Esophagus squamous epithelium (tissue), 5 donors: ENCODE measurements around the gene CELSR1. TPM values are rescaled to one million over a fixed set of nuclear protein-coding genes. Genes with fewer than 3 reads are reported as not detected.

Source experiments
- DNase-seq: peaks from one replicate; lab custom pipeline; 2025; lab: John Stamatoyannopoulos, UW
- H3K27ac ChIP-seq, 4 donors: fragments of 200-600 bp; sonication (generic); one replicate each; pipeline ENCODE4 v1.5.1; 2016 to 2019; ENCODE audit warnings: mild to moderate bottlenecking in 1 of 4
- H3K27me3 ChIP-seq, 4 donors: fragments of 200-600 bp; sonication (generic); 1 replicate in 3 of 4; 2 replicates in 1 of 4; pipeline versions ENCODE4 v1.5.1 to v1.6.0; 2017 to 2021; ENCODE audit warnings: antibody characterized with exemption in 1 of 4
- H3K36me3 ChIP-seq, 3 donors: fragments of 200-600 bp; sonication (generic); one replicate each; pipeline ENCODE4 v1.5.1; 2016 to 2019
- H3K4me1 ChIP-seq, 3 donors: fragments of 200-600 bp; sonication (generic); one replicate each; pipeline ENCODE4 v1.5.1; 2017 to 2019
- H3K4me3 ChIP-seq, 4 donors: fragments of 200-600 bp; sonication (generic); 1 replicate in 3 of 4; 2 replicates in 1 of 4; pipeline ENCODE4 v1.5.1; 2016 to 2019; ENCODE audit warnings: mild to moderate bottlenecking in 2 of 4, moderate library complexity in 1 of 4
- H3K9me3 ChIP-seq, 3 donors: fragments of 200-600 bp; sonication (generic); one replicate each; pipeline ENCODE4 v1.5.1; 2016 to 2019
- CTCF ChIP-seq, 6 experiments: fragments of 450-650 bp in 4 of 6; fragments of 200-600 bp in 2 of 6; sonication (generic) in 2 of 6; IDR thresholded peaks; one replicate each; pipeline ENCODE4 v1.5.1; 2016 to 2019; ENCODE audit warnings: antibody characterized with exemption in 6 of 6, mild to moderate bottlenecking in 4 of 6, moderate library complexity in 4 of 6
- POLR2A ChIP-seq, 4 donors: fragments of 450-650 bp; IDR thresholded peaks; one replicate each; pipeline ENCODE4 v1.6.1; 2017; ENCODE audit warnings: antibody characterized with exemption in 4 of 4, mild to moderate bottlenecking in 4 of 4, moderate library complexity in 3 of 4
- WGBS, 2 donors: methylation state at CpG; one replicate each; pipeline ENCODE4 v1.1.5; 2018; 5-methylcytosine and 5-hydroxymethylcytosine counted together
- intact Hi-C: fragments of 100-400 bp; cut with DNase I; formaldehyde crosslinking; loops from one replicate; pipeline ENCODE4 v1.15.0; 2022
- total RNA-seq, 4 donors: library from RNA; depleted of rRNA; stranded (reverse); fragments of >200 nt; gene quantifications; one replicate each; pipeline ENCODE4 v1.1.0, GENCODE V29; 2016
- donor health status: DM: yes; HTN: yes; CAD: no.

Gene CELSR1
- total RNA-seq, 4 donors from 2014 or later = 38.7 to 50.6 (median 43.7) TPM

DNA sequence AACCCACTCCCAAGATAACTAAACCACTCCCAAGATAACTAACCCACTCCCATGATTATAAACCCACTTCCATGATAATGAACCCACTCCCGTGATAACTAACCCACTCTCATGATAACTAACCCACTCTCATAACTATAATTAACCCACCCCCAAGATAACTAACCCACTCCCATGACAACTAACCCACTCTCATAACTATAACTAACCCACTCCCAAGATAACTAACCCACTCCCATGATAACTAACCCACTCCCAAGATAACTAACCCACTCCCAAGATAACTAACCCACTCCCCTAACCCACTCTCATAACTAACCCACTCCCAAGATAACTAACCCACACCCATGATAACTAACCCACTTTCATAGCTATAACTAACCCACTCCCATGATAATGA is 30.1 kb upstream of the CELSR1 start:
- Histone ChIP-seq H3K4me3 (no peak overlapping the region), H3K9me3 (peaks cover 0 to 16% (median 8%) of the 10 kb centered on the region in 3 donors), H3K36me3 (no peaks in the 10 kb centered on the region), H3K27ac (no peak overlapping the region), H3K27me3 (no peaks in the 10 kb centered on the region), H3K4me1 (peaks cover 12 to 19% (median 13%) of the 10 kb centered on the region in 3 donors)
- WGBS, 2 donors = 85 to 89% methylated on average over 1 of the region's 1 CpG
- TF ChIP-seq POLR2A (IDR thresholded peaks at IDR 0.05) (no peak), CTCF (IDR thresholded peaks at IDR 0.05) (no peak)
- DNase-seq = no peak
- intact Hi-C loops = no loop called here

DNA sequence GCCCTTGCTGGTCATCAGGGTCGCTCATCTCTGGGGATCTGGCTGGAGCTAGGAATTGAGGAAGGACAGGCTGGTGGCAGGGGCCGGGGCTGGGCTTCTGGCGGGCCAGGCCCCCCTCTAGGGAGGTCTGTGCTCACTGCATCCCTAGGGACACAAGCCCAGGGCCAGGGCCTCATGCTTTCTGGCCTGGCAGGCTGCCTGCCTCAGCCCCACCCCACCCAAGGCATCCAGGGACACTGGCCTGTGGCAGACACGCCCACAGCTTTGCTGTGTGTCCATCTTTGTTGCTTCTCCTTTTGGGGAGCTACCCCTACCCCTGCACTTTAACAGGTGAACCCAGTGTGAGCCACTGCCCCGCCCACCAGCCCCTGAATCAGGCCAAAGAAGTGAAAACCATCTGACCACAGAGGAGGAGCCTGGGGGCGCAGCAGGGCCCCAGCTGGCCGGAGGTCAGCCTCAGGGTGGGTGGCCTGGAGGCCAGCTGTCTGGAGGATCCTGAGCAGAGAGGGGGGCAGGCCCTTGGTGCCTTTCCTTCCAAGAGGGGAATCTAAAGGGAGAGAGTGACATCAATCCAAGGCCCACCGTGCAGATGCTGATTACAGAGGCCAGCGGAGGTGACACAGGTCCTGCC is 26.8 kb upstream of the CELSR1 start:
- H3K9me3 ChIP-seq = no peaks in the 10 kb centered on the region
- intact Hi-C loops = no loop called here
- no peaks in the 10 kb centered on the region for H3K27me3 ChIP-seq
- no peak for DNase-seq
- TF ChIP-seq CTCF (IDR thresholded peaks at IDR 0.05) = no peak
- TF ChIP-seq POLR2A (IDR thresholded peaks at IDR 0.05) = no peak
- H3K27ac ChIP-seq = peak overlapping the region in 3 of 4 donors; percentile 59 to 78 (median 70)
- no peak overlapping the region for H3K4me3 ChIP-seq
- H3K4me1 ChIP-seq = peaks cover 19 to 42% (median 19%) of the 10 kb centered on the region in 3 donors
- WGBS, 2 donors = 88 to 92% methylated on average over 2 to 3 of the region's 9 CpGs
- no peaks in the 10 kb centered on the region for H3K36me3 ChIP-seq

GRCh38 chr22:46563381-46564083 is 26.1 kb upstream of the CELSR1 start:
- WGBS, 2 donors = 6 to 8% methylated on average over 7 of the region's 20 CpGs
- Histone ChIP-seq H3K4me1 (peaks cover 19 to 44% (median 19%) of the 10 kb centered on the region in 3 donors), H3K27ac (peak overlapping the region; percentile 49 to 78 (median 64)), H3K36me3 (no peaks in the 10 kb centered on the region), H3K27me3 (no peaks in the 10 kb centered on the region), H3K4me3 (peak overlapping the region in 3 of 4 donors; percentile 11 to 51 (median 26)), H3K9me3 (no peaks in the 10 kb centered on the region)
- intact Hi-C loops = no loop called here
- TF ChIP-seq CTCF (IDR thresholded peaks at IDR 0.05) (peak; percentile 81 to 92 (median 85)), POLR2A (IDR thresholded peaks at IDR 0.05) (no peak)
- DNase-seq = no peak

GRCh38 chr22:46561435-46561905 is 24.1 kb upstream of the CELSR1 start:
- DNase-seq = no peak
- Histone ChIP-seq H3K9me3 (no peaks in the 10 kb centered on the region), H3K36me3 (no peaks in the 10 kb centered on the region), H3K4me3 (no peak overlapping the region), H3K27me3 (no peaks in the 10 kb centered on the region), H3K4me1 (peaks cover 19 to 64% (median 31%) of the 10 kb centered on the region in 3 donors), H3K27ac (no peak overlapping the region)
- intact Hi-C loops = no loop called here
- WGBS, 2 donors = 80 to 87% methylated on average over 1 to 3 of the region's 5 CpGs
- TF ChIP-seq CTCF (IDR thresholded peaks at IDR 0.05) (no peak), POLR2A (IDR thresholded peaks at IDR 0.05) (no peak)
